ENCODE data around the gene MEIS3.
A peak's percentile ranks its signal among the peaks of the same experiment; 100 is the strongest.

MEIS3 gene

GRCh38 chr19:47435196-47435595, 15.9 kb upstream of the MEIS3 start:
- no peak for DNase-seq

DNA sequence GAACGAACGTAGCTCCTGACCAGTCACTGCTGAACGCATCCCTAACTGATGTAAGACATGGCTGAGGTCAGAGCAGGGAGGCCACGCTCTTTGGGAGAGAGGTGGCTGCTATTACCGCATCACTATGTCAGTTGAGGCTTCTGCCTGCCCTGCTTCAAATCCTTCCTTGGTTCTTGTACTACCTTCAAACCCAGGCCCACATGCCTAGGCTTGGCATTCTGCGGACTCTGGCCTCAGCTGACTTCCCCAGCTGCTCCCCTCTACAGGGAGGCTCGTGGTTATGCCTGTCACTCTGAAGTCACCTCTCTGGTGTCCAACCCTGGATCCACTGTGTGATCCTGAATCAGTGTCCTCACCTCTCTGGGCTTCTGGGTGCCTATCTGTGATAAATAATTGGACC, 14.8 kb upstream of the MEIS3 start:
- DNase-seq, result no peak

DNA sequence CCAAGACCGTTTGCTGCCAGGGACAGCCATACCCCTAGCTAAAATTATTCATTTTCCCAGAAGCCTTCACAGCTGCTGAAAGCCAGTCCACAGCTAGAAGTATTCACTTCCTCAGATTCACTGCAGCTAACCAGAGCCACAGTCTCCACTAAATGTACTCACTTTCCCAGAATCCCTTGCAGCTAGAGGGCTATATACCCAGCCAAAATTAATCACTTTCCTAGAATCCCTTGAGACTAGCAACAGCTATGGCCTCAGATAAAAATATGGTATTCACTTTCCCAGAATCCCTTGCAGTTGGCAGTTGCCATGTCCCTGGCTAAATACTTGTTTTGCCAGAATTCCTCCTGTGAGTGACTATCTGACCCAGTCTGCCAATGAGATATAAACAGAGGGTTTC, 13.8 kb upstream of the MEIS3 start:
- DNase-seq, result peak; percentile 22

- DNase-seq, result no peak
These were observed 13.2 kb upstream of the MEIS3 start for GRCh38 chr19:47432499-47432898.

- DNase-seq, result no peak
These were observed 12.8 kb upstream of the MEIS3 start for GRCh38 chr19:47432091-47432490.

DNA sequence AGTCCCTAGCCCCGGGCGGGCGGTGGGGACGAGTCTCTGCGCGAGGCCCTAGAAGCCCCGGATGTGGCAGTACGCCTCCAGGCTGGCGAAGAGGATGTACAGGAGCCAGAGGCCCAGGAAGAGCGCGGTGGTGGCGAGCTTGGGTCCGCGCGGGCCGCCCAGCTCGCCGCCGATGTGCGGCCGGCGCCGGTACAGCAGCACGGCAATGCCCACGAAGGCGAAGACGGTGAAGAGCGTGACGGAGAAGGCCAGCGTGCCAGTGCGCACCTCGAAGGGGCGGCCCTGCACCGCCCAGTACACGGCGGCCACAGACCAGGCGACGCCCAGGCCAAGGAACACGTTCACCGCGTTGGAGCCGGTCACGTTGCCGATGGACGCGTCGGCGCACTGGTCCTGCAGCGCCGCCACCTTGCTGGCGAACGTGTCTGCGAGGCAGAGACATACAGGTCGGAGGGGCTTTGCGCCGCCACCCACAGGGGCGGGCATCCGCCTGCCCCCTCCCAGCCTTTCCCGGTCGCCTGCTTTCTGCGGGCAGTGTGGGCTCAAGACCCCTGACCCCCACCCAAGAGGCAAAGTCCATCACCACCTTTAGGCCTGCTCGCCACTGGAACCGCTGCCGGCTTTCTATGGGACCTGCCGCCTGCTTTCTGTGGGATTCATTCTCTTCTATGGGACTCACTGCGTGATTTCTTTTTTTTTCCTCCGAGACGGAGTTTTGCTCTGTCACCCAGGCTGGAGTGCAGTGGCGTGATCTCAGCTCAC, 10.9 kb upstream of the MEIS3 start:
- DNase-seq, result no peak

DNA sequence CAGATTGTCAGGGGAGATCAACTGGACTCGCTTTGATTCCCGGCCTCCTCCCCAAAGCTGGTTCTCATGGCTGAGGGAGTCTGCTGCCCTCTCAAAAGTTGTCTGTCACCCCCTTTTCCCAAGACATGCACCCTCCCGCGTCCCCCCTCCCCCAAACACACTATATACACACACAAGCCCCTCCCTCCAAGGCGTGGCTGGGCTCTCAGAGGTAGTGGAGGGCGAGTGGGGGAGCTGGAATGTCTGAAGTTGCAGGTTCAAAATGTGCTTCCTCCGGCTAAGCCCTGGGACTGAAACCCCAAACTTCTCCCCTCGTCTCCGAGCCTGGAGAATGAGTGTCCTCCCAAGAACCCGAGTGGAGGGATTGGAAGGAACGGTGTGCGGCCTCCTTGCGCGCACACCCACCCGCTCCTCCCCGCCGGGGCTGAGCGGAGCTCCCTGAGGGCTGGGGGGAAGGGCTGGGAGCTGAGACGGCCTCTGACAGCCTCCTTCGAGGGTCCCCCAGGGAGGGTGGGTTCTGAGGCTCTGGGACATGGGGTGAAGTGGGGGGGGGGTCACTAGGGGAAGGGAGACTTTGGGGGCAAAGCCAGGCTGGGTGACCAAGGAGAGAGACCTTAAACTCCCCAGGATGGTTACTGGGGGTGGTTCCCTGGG, 9.9 kb upstream of the MEIS3 start:
- no peak for DNase-seq

DNA sequence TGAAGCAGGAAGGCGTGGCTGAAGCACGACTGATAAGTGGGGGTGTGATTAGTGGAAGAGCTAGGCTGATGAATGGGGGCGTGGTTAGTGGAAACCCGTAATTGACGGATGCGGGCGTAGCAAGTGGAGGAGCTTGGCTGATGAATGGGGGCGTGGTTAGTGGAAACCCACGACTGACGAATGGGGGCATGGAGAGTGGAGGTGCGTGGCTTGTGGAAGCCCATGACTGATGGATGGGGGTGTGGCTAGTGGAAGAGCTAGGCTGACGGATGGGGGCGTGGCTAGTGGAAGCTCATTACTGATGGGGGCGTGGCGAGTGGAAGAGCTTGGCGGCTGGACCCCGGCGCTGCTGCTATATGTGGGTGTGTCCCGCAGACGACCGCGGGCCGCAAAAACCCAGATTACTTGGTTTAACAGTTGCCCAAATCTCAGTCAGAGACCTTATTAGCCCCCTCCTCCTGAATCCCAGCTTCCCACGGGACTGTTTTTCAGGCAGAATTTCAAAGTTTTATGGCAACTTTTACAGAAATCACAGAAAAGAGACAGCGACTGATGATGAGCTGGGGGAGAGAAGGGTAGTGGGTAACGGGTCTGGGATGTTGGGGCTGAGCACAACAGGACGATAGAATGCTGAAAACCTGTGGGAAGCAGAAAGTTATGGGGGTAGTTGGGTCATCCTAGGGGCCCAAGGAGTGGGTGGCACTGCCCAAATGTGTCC, 9.0 kb upstream of the MEIS3 start:
- DNase-seq, result peak; percentile 59 to 67

- DNase-seq, result peak; percentile 32 to 43
These were observed 8.2 kb upstream of the MEIS3 start for GRCh38 chr19:47427241-47428176.

GRCh38 chr19:47423203-47423882, 4.0 kb upstream of the MEIS3 start:
- no peak for DNase-seq

DNA sequence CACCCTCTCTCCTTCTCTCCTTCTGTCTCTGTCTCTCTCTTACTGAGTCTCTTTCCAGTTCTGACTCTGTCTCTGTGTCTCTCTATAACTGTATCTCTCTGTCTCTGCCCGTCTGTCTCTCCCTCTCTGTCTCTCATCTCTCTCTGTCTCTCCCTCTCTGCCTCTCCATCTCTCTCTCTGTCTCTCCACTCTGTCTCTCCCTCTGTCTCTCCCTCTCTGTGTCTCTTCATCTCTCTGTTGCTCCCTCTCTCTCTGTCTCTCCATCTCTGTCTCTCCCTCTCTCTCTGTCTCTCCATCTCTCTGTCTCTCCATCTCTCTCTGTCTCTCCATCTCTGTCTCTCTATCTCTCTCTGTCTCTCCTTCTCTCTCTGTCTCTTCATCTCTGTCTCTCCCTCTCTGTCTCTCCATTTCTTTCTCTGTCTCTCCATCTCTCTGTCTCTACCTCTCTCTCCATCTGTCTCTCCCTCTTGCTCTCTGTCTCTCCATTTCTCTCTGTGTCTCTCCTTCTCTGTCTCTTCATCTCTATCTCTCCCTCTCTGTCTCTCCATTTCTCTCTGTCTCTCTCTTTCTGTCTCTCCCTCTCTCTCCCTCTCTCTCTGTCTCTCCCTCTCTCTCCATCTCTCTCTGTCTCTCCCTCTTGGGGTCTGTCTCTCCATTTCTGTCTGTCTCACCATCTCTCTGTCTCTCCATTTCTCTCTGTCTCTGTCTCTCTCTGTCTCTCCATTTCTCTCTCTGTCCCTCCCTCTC, 3.3 kb upstream of the MEIS3 start:
- DNase-seq, result no peak

- DNase-seq, result no peak
These were observed 2.6 kb upstream of the MEIS3 start for GRCh38 chr19:47421844-47422395.

- DNase-seq, result no peak
These were observed 2.0 kb upstream of the MEIS3 start for GRCh38 chr19:47421244-47421786.

GRCh38 chr19:47419789-47420188, 462 bp upstream of the MEIS3 start:
- no peak for DNase-seq

GRCh38 chr19:47418692-47419029, 666 bp downstream of the MEIS3 start:
- no peak for DNase-seq

DNA sequence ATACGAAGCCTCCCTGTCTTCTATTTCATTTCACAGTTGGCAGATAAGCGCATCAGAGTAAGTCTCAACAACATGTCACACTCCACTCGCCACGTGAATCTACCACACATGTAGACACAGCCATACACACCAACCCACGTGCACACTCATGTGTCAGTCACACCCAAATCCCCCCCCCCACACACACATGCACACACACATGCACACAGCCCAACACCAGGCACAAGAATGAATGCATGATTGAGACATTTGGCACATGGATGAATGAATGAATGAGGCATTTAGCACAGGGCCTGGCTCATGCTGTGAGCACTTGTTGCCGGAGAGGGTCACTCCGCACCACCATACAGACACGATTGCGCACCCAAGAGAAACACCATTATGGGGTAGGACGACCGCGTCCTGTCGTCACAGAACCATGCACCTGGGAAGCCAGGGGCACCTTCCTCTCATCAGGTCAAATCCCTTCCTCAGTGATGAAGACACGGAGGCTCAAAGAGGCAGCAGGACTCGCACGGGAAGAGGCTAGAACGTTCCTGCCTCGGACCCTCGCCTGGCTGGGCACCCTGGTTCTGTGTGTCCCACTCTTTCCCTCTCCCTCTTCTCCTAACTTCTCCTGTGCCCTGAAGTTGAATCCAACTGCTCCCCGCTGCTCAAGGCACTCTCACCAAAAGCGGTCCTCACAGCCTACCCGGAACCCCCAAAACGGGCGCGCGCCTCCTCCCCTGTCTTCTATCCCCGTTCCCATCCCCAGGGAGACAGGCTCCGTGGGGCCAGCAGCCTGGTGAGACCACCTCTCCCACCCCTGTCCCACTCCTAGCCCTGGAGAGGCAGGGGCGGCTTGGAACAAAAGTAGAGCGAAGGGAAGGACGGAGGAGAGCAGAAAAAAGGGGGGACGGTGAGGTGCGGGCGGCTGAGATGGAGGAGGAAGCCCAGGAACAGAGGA, 1.3 kb downstream of the MEIS3 start:
- DNase-seq, result no peak

DNA sequence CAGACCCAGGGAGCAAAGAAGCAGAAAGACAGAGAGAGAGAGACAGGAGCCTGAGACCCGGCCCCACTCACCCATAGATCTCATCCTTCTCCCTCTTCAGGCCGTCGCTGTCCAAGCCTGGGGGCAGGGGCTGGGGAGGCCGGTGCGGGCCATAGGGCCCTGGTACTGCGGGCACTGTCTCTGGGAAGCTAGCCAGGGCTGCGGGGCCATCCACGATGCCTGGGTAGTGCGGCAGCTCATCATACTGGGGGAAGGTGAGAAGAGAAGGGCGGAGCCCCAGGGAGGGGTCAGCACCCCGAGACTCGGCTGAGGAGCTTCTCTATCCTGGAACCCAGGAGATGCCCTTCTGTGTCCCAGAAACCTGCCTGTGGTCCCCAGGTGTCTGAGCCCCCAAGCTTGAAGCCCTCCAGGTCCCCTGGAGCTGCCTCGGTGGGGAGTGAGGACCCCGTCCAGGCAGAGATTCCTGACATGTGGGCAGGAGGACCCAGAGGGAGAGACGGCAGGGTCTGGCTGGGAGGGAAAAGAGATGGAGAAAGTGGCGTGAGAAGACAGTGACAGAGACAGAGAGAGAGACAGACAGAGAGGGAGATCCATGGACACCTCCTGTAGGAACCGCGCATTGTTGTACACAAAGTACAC, 2.1 kb downstream of the MEIS3 start:
- no peak for DNase-seq

GRCh38 chr19:47416643-47416985, 2.7 kb downstream of the MEIS3 start:
- no peak for DNase-seq

DNA sequence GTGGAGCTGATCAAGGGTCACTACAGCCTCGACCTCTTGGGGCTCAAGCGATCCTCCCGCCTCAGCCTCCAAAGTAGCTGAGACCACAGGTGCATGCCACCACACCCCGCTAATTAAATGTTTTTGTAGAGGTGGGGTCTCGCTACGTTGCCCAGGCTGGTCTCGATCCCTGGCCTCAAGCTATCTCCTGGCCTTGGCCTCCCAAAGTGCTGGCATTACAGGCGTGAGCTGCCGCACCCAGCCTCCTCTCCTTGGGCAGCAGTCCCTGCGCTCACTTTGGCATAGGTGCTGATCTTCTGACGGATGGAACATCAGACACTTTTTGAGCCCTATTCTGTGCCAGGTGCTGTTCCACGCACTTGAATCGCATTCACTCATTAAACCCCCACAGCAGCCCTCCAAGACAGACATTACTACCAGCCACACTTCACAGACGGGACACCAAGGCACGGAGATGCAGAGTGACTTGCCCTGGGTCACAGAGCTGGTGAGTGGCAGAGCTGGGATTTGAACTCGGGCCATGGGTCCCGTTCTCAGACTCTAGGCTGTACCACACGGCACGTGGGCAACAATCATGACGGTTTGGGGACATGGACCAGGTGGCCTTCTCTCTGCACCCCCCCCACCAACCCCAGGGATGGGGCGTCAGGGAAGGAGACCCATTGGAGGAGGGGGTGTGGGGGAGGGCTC, 3.2 kb downstream of the MEIS3 start:
- DNase-seq, result no peak

Data from AML-193 (cell line).